Amniotic epithelial cell (primary cell): ENCODE data around the gene PPRC1.

Experiments used
- DNase-seq: peaks from one replicate; pipeline ENCODE4 v3.0.0-alpha.2; 2010; ENCODE audit warnings: low read depth

Gene PPRC1

GRCh38 chr10:102132563-102133372 lies at the start of gene PPRC1:
PPRC1 (plus strand) TSS chr10:102133040; CDS start chr10:102133069, 29 bp downstream.
- peak; percentile 99 for DNase-seq

DNA sequence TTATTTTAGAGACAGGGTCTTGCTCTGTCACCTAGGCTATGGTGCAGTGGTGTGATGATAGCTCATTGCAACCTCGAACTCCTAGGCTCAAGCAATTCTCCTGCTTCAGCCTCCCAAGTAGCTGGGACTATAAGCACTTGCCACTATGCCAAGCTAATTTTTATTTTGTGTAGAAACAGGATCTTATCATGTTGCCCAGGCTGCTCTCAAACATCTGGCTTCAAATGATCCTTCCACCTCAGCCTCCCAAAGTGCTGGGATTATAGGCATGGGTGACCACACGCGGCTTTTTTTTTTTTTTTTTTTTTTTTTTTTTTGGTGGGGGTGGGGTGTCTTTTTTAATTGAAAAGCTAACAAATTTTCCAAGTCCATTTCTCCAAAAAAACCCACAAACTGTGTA lies 49.3 kb upstream of the PPRC1 start:
- no peak for DNase-seq

- DNase-seq, result no peak
Observed at GRCh38 chr10:102085336-102085735, 47.5 kb upstream of the PPRC1 start.

- no peak for DNase-seq
Observed at GRCh38 chr10:102086196-102086595, 46.6 kb upstream of the PPRC1 start.

- DNase-seq, result peak; percentile 54
Observed at GRCh38 chr10:102090772-102091171, 42.1 kb upstream of the PPRC1 start.

DNA sequence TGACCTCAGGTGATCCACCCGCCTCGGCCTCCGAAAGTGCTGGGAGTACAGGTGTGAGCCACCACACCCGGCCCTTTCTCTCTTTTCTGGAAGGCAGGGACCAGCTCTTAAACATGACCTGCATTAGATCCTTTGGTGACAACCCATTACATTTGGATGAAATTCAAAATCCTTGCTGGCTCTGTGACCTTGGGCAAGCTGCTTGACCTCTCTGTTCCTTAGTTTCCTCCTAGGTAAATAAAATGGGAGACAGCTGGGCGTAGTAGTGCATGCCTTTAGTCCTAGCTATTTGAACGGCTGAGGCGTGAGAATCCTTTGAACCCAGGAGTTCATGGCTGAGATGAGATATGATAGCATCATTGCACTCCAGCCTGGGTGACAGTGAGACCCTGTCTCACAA lies 36.4 kb upstream of the PPRC1 start:
- no peak for DNase-seq

- DNase-seq, result no peak
Observed at GRCh38 chr10:102101152-102101551, 31.7 kb upstream of the PPRC1 start.

DNA sequence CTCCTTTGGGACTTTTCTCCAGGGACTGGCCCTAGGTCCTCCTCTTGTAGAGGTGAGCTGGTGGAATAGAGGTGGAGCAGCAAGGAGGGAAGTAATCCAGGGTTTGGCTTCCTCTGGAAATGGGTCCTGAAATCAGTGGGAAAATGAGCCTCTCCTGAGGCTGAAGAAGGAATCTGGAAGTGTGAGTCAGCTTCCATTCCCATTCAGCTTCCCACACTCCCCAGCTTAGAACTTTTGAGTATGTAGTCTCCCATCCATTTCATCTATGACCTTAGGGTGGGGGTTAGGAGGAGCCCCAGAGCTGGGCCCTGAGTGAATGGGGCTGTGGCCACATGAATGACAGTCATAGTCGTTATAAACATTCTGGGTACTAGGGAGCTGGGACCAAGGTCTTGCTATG lies 30.4 kb upstream of the PPRC1 start:
- no peak for DNase-seq

GRCh38 chr10:102106998-102107397 lies 25.8 kb upstream of the PPRC1 start:
- no peak for DNase-seq

DNA sequence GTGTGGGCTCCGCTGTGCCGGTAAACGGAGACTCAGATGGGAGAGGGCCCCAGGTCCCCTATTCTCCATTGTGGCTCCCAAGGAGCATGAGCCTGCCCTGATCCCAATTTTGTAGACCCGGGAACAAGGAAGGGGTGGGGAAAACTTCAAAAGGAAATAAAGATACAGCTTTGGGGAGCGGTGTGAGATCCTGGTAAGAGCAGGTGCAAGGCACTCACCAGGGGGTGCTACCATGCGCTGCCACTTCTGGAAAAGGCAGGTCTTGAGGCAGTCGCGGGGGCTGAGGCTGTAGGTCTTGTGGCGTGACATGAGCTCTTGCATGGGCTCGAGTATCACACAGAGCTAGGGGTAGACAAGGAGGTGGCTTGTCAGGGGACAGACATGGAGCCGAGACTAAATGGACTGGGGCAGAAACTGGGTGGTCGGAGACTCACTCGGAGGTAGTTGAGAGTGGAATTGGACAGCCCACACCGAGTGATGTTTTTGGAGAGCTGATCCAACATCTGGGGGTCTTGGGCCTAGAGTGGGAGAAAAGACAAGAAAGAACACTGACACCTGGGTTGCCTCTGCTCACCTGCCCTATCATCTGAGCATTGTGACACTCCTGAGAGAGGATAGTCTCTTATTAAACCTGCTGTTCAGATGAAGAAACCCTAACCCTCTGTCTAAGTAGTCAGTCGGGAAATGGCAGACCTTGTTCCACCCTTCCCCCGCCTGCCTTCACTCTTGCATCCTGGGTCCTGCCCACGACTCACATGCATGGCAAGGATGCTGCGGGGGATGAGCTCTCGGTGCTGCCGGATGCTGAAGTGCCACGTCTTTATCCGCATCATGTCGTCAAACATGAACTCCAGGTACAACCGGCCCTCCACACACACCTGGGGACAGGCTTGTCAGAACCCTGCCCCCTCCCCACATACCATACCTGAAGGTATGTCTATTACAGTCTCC lies 23.4 kb upstream of the PPRC1 start:
- DNase-seq, result no peak

GRCh38 chr10:102111276-102111675 lies 21.6 kb upstream of the PPRC1 start:
- no peak for DNase-seq

GRCh38 chr10:102112210-102112817 lies 20.5 kb upstream of the PPRC1 start:
- no peak for DNase-seq

GRCh38 chr10:102113261-102113955 lies 19.4 kb upstream of the PPRC1 start:
- DNase-seq, result no peak

DNA sequence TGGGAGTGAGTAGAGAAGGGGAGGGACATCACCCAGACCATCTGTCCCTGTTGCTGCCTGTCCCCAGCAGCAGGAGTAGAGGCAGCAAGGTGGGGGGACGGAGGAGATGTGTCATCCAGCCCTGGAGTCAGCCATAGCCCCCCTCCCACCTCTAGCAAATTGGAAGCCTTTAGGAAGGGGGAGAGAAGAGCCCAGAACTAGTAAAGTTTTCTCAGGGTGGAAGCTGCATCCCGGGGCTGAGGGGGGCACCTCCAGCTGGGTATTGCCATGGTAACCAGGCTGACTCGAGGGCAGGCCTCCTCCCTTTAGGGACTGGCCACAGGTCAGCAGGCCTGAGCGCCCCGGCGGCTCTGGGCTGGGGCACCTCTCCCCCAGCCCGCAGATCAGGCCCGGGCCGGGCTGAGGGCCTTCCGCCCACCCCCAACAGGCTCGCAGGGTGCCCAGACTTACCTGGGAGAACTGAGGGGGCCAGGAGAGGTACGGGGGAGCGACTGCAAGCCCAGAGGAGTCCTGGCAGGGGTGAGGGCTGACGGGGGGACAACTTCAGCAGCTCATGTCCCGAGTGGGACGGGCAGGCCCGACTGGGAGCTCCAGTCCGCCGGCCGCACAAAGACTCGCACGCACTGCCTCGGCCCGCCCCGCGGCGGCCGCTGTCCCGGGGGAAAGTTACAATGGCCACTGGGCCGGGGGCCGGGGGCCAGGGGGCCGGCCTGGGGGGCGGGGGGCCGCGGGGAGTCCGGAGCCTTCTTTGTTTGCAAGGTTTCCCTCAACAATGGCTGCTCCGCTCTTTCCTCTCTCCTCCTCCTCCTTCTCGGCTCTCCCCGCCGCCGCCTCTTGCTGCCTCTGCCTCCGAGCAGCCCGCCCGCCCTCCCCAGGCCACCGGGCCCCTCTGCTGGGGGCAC lies 18.6 kb upstream of the PPRC1 start:
- DNase-seq, result no peak

DNA sequence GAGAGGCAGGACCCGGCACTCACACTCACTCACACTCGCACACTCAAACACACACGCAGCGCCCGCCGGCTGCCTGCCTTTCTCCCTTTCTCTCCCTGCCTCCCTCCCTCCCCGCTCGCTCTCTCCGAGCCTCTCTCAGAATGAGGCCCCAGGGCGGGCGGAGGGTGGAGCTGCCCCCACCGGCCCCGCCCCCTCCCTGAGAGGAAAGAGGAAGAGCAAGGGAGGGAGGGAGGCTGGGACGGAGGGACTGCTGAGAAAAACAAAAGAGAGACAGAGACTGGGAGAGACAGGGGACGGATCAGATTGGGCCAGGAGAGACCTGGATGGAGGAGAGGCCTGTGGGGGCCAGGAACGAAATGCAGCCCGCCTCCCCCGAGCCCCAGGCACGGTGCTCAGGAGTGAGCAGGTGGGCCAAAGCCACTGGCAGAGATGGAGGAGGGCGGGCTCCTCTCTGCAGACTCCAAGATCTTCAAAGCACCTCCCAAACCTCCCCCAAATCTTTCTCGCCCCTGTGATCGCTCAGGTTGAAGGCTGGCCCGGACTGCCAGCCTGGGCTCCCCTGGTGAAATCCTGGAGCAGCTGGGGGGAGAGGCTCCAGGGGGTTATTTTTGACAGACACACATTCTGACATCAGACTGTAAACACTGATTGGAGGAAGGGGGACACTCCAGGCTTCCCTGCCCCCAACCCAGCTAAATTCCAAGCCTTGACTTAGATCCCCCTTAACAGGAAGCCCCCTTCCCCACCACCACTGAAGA lies 17.8 kb upstream of the PPRC1 start:
- DNase-seq, result peak; percentile 63

- peak; percentile 32 for DNase-seq
Observed at GRCh38 chr10:102115775-102116174, 17.1 kb upstream of the PPRC1 start.

DNA sequence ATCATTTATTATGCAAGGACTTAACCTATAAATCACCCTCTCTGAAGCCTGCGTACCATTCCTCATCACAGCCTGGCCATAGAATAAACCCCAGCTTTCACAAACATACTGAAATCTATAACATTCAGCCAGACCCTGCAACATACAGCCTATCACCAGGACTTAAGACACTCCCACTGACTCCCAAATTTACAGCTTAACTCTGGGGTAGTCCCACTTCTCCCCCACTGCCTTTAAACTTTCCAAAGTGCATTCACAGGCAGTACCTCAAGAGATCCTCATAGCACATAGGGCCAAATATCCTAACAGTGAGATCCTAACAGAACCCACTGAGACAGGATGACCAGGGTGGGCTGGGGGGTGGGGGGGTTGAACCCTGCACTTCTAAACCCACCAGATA lies 16.2 kb upstream of the PPRC1 start:
- DNase-seq, result no peak

GRCh38 chr10:102117391-102118159 lies 15.3 kb upstream of the PPRC1 start:
- peak; percentile 83 for DNase-seq

- DNase-seq, result peak; percentile 45
Observed at GRCh38 chr10:102118867-102119266, 14.0 kb upstream of the PPRC1 start.
